ENCODE measurements around the gene RC3H2. TPM values are rescaled to one million over a fixed set of nuclear protein-coding genes. Genes with fewer than 3 reads are reported as not detected.
"Not testable (repeated sequence)": the region's sequence is repeated elsewhere in the genome, so short reads cannot be mapped to it uniquely, and the experiment has no call there.

The RC3H2 gene
- total RNA-seq, 4 donors from 2014 or later: 21.8 to 69.0 (median 52.5) TPM

GRCh38 chr9:122837266-122837850, 67.8 kb downstream of the RC3H2 start:
- intact Hi-C loops (cut with DNase I; ENCODE audit: low total_unique reads): no loop called here
- H3K4me3 ChIP-seq: no peak overlapping the region
- DNase-seq: no peak
- no peaks in the 10 kb centered on the region for H3K9me3 ChIP-seq
- TF ChIP-seq, protein P1, sequence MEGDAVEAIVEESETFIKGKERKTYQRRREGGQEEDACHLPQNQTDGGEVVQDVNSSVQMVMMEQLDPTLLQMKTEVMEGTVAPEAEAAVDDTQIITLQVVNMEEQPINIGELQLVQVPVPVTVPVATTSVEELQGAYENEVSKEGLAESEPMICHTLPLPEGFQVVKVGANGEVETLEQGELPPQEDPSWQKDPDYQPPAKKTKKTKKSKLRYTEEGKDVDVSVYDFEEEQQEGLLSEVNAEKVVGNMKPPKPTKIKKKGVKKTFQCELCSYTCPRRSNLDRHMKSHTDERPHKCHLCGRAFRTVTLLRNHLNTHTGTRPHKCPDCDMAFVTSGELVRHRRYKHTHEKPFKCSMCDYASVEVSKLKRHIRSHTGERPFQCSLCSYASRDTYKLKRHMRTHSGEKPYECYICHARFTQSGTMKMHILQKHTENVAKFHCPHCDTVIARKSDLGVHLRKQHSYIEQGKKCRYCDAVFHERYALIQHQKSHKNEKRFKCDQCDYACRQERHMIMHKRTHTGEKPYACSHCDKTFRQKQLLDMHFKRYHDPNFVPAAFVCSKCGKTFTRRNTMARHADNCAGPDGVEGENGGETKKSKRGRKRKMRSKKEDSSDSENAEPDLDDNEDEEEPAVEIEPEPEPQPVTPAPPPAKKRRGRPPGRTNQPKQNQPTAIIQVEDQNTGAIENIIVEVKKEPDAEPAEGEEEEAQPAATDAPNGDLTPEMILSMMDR (IDR thresholded peaks at IDR 0.05): no peak
- TF ChIP-seq POLR2A (IDR thresholded peaks at IDR 0.05): no peak
- no peaks in the 10 kb centered on the region for H3K27me3 ChIP-seq
- H3K27ac ChIP-seq: no peak overlapping the region
- no peaks in the 10 kb centered on the region for H3K4me1 ChIP-seq
- H3K36me3 ChIP-seq: no peaks in the 10 kb centered on the region

- no peak for TF ChIP-seq POLR2A (IDR thresholded peaks at IDR 0.05)
- TF ChIP-seq, protein P1 (IDR thresholded peaks at IDR 0.05): no peak
- Histone ChIP-seq H3K27me3 (no peaks in the 10 kb centered on the region), H3K4me1 (no peaks in the 10 kb centered on the region), H3K36me3 (no peaks in the 10 kb centered on the region), H3K9me3 (no peaks in the 10 kb centered on the region), H3K4me3 (no peak overlapping the region), H3K27ac (no peak overlapping the region)
- DNase-seq: no peak
- intact Hi-C loops (cut with DNase I; ENCODE audit: low total_unique reads): no loop called here
These were observed 69.8 kb downstream of the RC3H2 start for GRCh38 chr9:122835313-122835731.

DNA sequence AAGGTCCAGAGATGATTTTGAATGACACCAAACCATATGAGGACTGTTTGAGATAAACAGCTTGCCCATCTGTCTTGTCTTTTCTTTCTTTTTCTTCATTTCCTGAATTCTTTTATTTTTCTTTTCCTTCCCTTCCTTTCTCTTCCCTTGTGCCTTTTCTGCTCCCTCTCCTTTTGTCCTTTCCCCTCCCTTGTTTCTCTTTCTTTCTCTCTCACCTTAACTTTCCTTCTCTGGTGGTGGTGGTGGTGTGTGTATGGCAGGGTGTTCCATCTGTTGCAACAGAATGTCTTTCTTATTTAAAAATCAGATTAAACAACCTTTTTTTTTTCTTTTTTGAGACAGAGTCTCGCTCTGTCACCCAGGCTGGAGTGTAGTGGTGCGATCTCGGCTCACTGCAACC, 73.0 kb downstream of the RC3H2 start:
- Histone ChIP-seq H3K4me3 (no peak overlapping the region), H3K27me3 (no peaks in the 10 kb centered on the region), H3K27ac (no peak overlapping the region), H3K4me1 (peaks cover 0 to 2% of the 10 kb centered on the region in 2 donors), H3K36me3 (no peaks in the 10 kb centered on the region), H3K9me3 (no peaks in the 10 kb centered on the region)
- no peak for DNase-seq
- intact Hi-C loops (cut with DNase I; ENCODE audit: low total_unique reads): no loop called here
- TF ChIP-seq, protein P1 (IDR thresholded peaks at IDR 0.05): no peak
- no peak for TF ChIP-seq POLR2A (IDR thresholded peaks at IDR 0.05)

GRCh38 chr9:122828965-122829284, 76.2 kb downstream of the RC3H2 start:
- H3K27me3 ChIP-seq; intact Hi-C loops (cut with DNase I; ENCODE audit: low total_unique reads): not testable (repeated sequence)
- H3K27ac ChIP-seq: peak overlapping the region; percentile 96 to 97

DNA sequence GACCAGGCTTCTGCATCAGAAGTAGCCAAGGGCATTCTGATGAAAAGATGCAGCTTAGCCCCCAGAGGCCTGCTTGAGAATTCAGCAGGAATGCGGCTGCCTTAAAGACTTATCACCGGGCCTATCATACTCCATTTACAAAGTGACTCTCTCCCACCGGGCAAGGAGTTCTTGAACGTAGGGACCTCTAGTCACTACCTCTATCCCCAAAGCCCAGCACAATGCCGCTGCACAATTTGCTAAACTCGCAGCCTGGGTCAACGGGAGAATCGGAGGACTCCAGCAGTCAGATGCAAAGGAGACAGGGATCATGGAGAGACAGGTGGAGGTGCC, 77.4 kb downstream of the RC3H2 start:
- Histone ChIP-seq H3K27ac (peak overlapping the region; percentile 96 to 97), H3K9me3 (no peaks in the 10 kb centered on the region), H3K4me3 (peak overlapping the region; percentile 92), H3K27me3 (no peaks in the 10 kb centered on the region), H3K36me3 (no peaks in the 10 kb centered on the region), H3K4me1 (peaks cover 8 to 10% of the 10 kb centered on the region in 2 donors)
- no peak for TF ChIP-seq POLR2A (IDR thresholded peaks at IDR 0.05)
- TF ChIP-seq, protein P1 (IDR thresholded peaks at IDR 0.05): no peak
- no peak for DNase-seq
- intact Hi-C loops (cut with DNase I; ENCODE audit: low total_unique reads): no loop called here

More at GRCh38 chr9:122828965-122829284, 76.2 kb downstream of the RC3H2 start:
- H3K36me3 ChIP-seq, DNase-seq, H3K9me3 ChIP-seq, H3K4me1 ChIP-seq: not testable (repeated sequence)
- H3K4me3 ChIP-seq: peak overlapping the region; percentile 92

- no peaks in the 10 kb centered on the region for H3K36me3 ChIP-seq
- TF ChIP-seq, protein P1 (IDR thresholded peaks at IDR 0.05): no peak
- TF ChIP-seq POLR2A (IDR thresholded peaks at IDR 0.05): no peak
- H3K4me1 ChIP-seq: peaks cover 8 to 10% of the 10 kb centered on the region in 2 donors
- peak overlapping the region; percentile 44 to 56 for H3K27ac ChIP-seq
- no peak for DNase-seq
- intact Hi-C loops (cut with DNase I; ENCODE audit: low total_unique reads): no loop called here
- H3K27me3 ChIP-seq: no peaks in the 10 kb centered on the region
- H3K4me3 ChIP-seq: no peak overlapping the region
- H3K9me3 ChIP-seq: no peaks in the 10 kb centered on the region
These were observed 82.2 kb downstream of the RC3H2 start for GRCh38 chr9:122822938-122823337.

All from uterus (tissue), 4 donors.